HepG2 (cell line): ENCODE measurements around the gene CDH23. TPM values are rescaled to one million over a fixed set of nuclear protein-coding genes. Genes with fewer than 3 reads are reported as not detected.

Experiments used
- ATRX ChIP-seq: sonication (generic); formaldehyde crosslinking; IDR thresholded peaks from 2 replicates; pipeline ENCODE4 v1.4.0; 2020; ENCODE audit warnings: missing genetic modification reagents, borderline replicate concordance
- BCL6 ChIP-seq: IDR thresholded peaks from 2 replicates; pipeline ENCODE4 v1.6.1; 2016; ENCODE audit warnings: missing genetic modification reagents, missing compliant biosample characterization
- EP300 ChIP-seq, 3 experiments: sonication (generic) in 1 of 3; formaldehyde crosslinking in 1 of 3; IDR thresholded peaks; 2 replicates each; pipeline versions ENCODE4 v1.5.1 to v1.6.1; 2011 to 2020; ENCODE audit warnings: low read depth in 2 of 3, low read length in 2 of 3, borderline replicate concordance in 1 of 3, improper control_type of control experiment in 1 of 3, mild to moderate bottlenecking in 1 of 3, missing genetic modification reagents in 1 of 3, moderate library complexity in 1 of 3
- ERF ChIP-seq: IDR thresholded peaks from 2 replicates; pipeline ENCODE4 v1.6.1; 2018; ENCODE audit warnings: missing biosample characterization, missing genetic modification reagents
- FOSL1 ChIP-seq: sonication (generic); formaldehyde crosslinking; IDR thresholded peaks from 2 replicates; pipeline ENCODE4 v1.9.0; 2021; ENCODE audit warnings: missing genetic modification reagents, borderline replicate concordance
- HMG20B ChIP-seq: conservative IDR thresholded peaks from 2 replicates; pipeline ENCODE4 v1.6.1; 2016; ENCODE audit warnings: missing genetic modification reagents, missing compliant biosample characterization
- HNRNPH1 ChIP-seq: fragments of 200-400 bp; formaldehyde crosslinking; optimal IDR thresholded peaks from 2 replicates; pipeline ENCODE3; 2017; ENCODE audit warnings: mild to moderate bottlenecking, low read depth, low read length
- IRX3 ChIP-seq: sonication (generic); formaldehyde crosslinking; IDR thresholded peaks from 2 replicates; pipeline ENCODE4 v1.8.1; 2023; ENCODE audit warnings: mild to moderate bottlenecking, low read depth, missing genetic modification reagents, borderline replicate concordance
- MAFG ChIP-seq: sonication (generic); formaldehyde crosslinking; IDR thresholded peaks from 2 replicates; pipeline ENCODE4 v1.5.1; 2020; ENCODE audit warnings: mild to moderate bottlenecking, missing genetic modification reagents
- SOX13 ChIP-seq, 3 experiments: fragments of 450-650 bp in 1 of 3; sonication (generic) in 1 of 3; formaldehyde crosslinking in 1 of 3; IDR thresholded peaks in 2 of 3; conservative IDR thresholded peaks in 1 of 3; 2 replicates each; pipeline versions ENCODE4 v1.5.0 to v1.6.1; 2016 to 2020; ENCODE audit warnings: antibody characterized with exemption in 1 of 3, mild to moderate bottlenecking in 1 of 3, missing compliant biosample characterization in 1 of 3, missing genetic modification reagents in 1 of 3, moderate library complexity in 1 of 3
- SP4 ChIP-seq: sonication (generic); formaldehyde crosslinking; IDR thresholded peaks from 2 replicates; pipeline ENCODE4 v1.8.1; 2023; ENCODE audit warnings: mild to moderate bottlenecking, missing genetic modification reagents
- YEATS4 ChIP-seq: sonication (generic); formaldehyde crosslinking; IDR thresholded peaks from 2 replicates; pipeline ENCODE4 v1.4.0; 2020; ENCODE audit warnings: missing genetic modification reagents, borderline replicate concordance
- YY1 ChIP-seq: IDR thresholded peaks from 2 replicates; pipeline ENCODE4 v1.6.1; 2011; ENCODE audit warnings: low read length, low read depth, moderate library complexity, mild to moderate bottlenecking; ENCODE audit not compliant: insufficient read depth, insufficient replicate concordance
- ZBTB20 ChIP-seq: sonication (generic); formaldehyde crosslinking; IDR thresholded peaks from 2 replicates; pipeline ENCODE4 v1.8.1; 2023; ENCODE audit warnings: missing genetic modification reagents, low read depth, mild to moderate bottlenecking, borderline replicate concordance
- ZNF180 ChIP-seq: sonication (generic); formaldehyde crosslinking; IDR thresholded peaks from 2 replicates; pipeline ENCODE4 v1.4.0; 2020; ENCODE audit warnings: low read depth, missing genetic modification reagents, borderline replicate concordance
- ZNF253 ChIP-seq: sonication (generic); formaldehyde crosslinking; IDR thresholded peaks from 2 replicates; pipeline ENCODE4 v1.8.0; 2022; ENCODE audit warnings: mild to moderate bottlenecking, missing genetic modification reagents, borderline replicate concordance
- ZNF7 ChIP-seq: IDR thresholded peaks from 2 replicates; pipeline ENCODE4 v1.6.1; 2016; ENCODE audit warnings: missing biosample characterization, missing genetic modification reagents
- ZNF788 ChIP-seq: sonication (generic); formaldehyde crosslinking; IDR thresholded peaks from 2 replicates; pipeline ENCODE4 v1.5.0; 2020; ENCODE audit warnings: mild to moderate bottlenecking, missing genetic modification reagents, borderline replicate concordance
- polyA plus RNA-seq, 8 experiments: library from polyadenylated mRNA; depleted of rRNA in 3 of 8; stranded (reverse) in 7 of 8; unstranded in 1 of 8; fragments of >200 nt; fragmentation: Illumina TruSeq in 4 of 8; extraction: Trizol in 4 of 8; gene quantifications; 2 replicates each; pipeline versions ENCODE4 v1.2.1 to v1.2.3, GENCODE V29; 2011 to 2016; ENCODE audit warnings: low read depth in 4 of 8, missing spikeins in 1 of 8, mixed read lengths in 1 of 8; ENCODE audit not compliant: insufficient read depth in 1 of 8
- total RNA-seq, 5 experiments: library from RNA; depleted of rRNA; stranded (reverse); fragments of >200 nt; fragmentation: Illumina TruSeq; extraction: Trizol; gene quantifications; 2 replicates each; pipeline ENCODE4 v1.2.3, GENCODE V29; 2016; ENCODE audit warnings: low read depth in 1 of 5
- TF ChIP-seq, protein P1 (sequence below): sonication (generic); formaldehyde crosslinking; IDR thresholded peaks from 2 replicates; pipeline ENCODE4 v1.5.0; 2020; ENCODE audit warnings: mild to moderate bottlenecking, missing genetic modification reagents
- TF ChIP-seq, protein P2 (sequence below): sonication (generic); formaldehyde crosslinking; IDR thresholded peaks from 2 replicates; pipeline ENCODE4 v1.9.0; 2022; ENCODE audit warnings: low read depth, missing genetic modification reagents
- TF ChIP-seq, protein P3 (sequence below): sonication (generic); formaldehyde crosslinking; conservative IDR thresholded peaks from 2 replicates; pipeline ENCODE4 v1.4.0; 2020; ENCODE audit warnings: missing genetic modification reagents

Gene CDH23
- total and polyA plus RNA-seq, 2 of the 13 experiments (the other 11 are each of a cell fraction or from before 2014, with no cell fraction given) = 0.13 TPM; not detected in 1

DNA sequence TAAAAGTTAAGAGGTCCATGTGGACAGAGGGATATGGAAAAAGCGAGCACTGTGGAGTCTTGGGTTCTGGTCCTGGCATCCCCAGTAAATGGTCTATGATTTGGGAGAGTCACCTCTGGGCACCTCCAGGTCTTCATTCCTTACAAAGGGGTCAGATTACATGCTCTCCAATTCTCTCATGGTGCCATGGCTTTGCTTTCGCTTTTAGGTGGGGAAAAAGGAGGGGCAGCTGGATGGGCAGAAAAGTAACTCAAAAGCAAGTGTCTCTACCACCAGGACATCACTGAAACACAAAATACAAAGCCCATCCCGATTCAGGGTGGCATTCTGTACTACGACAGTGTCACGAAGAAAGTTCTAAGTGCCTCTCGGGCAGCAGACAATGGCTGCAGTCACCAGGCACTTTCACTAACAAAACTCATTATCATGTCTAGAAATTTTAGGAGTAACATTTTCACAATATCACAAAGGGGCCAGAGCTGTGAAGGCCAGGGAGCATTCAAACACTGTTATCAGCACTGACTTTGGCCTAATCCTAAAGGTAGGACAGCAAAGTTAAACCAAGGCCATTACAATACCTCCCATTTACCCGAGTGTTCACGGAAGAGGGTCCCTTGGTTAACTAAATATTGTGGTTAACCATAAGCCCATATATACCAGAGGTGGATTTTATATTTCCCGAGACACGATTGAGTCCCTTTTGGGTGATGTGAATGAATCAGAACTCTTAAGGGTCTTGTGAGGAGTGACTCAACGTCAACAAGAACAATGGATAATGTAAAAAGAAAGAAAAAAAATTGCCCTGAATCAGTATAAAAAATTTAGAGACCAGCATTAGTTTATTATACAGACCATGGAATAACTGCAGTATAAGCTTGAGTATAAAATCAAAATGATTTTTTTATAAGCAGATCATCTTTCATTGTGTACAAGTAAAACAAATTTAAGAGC lies 451.9 kb downstream of the CDH23 start (continued):
- TF ChIP-seq SP4 (CRISPR knock-in tag) (no peak), HMG20B (no peak), ZBTB20 (CRISPR knock-in tag) (no peak), YY1 (no peak), ATRX (CRISPR knock-in tag) (no peak), SOX13 (IDR thresholded peaks at IDR 0.05) (0 out of 2 replicates have a peak, but pooled peaks have one; percentile 23), SOX13 (CRISPR knock-in tag; conservative IDR thresholded peaks at IDR 0.05 in 1 of 2, IDR thresholded peaks at IDR 0.05 in 1 of 2) (peak in 1 of 2 experiments; percentile 70; a peak in 2 of 4 replicates), ZNF180 (no peak), ZNF7 (CRISPR knock-in tag) (no peak), EP300 (IDR thresholded peaks at IDR 0.05; ENCODE audit: low read depth in 2 of 2, low read length in 2 of 2) (peak in 1 of 2 experiments; percentile 27; a peak in 1 of 4 replicates), EP300 (CRISPR knock-in tag; IDR thresholded peaks at IDR 0.05; ENCODE audit: borderline replicate concordance) (no peak), IRX3 (CRISPR knock-in tag) (no peak), ERF (CRISPR knock-in tag) (no peak), BCL6 (peak; percentile 44; the same call in 1 of the 2 replicates), YEATS4 (no peak), FOSL1 (CRISPR knock-in tag) (no peak), MAFG (CRISPR knock-in tag) (no peak), ZNF253 (CRISPR knock-in tag) (no peak), ZNF788 (CRISPR knock-in tag) (no peak), HNRNPH1 (no peak)
- TF ChIP-seq, protein P1, sequence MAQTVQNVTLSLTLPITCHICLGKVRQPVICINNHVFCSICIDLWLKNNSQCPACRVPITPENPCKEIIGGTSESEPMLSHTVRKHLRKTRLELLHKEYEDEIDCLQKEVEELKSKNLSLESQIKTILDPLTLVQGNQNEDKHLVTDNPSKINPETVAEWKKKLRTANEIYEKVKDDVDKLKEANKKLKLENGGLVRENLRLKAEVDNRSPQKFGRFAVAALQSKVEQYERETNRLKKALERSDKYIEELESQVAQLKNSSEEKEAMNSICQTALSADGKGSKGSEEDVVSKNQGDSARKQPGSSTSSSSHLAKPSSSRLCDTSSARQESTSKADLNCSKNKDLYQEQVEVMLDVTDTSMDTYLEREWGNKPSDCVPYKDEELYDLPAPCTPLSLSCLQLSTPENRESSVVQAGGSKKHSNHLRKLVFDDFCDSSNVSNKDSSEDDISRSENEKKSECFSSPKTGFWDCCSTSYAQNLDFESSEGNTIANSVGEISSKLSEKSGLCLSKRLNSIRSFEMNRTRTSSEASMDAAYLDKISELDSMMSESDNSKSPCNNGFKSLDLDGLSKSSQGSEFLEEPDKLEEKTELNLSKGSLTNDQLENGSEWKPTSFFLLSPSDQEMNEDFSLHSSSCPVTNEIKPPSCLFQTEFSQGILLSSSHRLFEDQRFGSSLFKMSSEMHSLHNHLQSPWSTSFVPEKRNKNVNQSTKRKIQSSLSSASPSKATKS (CRISPR knock-in tag) = no peak
- TF ChIP-seq, protein P2, sequence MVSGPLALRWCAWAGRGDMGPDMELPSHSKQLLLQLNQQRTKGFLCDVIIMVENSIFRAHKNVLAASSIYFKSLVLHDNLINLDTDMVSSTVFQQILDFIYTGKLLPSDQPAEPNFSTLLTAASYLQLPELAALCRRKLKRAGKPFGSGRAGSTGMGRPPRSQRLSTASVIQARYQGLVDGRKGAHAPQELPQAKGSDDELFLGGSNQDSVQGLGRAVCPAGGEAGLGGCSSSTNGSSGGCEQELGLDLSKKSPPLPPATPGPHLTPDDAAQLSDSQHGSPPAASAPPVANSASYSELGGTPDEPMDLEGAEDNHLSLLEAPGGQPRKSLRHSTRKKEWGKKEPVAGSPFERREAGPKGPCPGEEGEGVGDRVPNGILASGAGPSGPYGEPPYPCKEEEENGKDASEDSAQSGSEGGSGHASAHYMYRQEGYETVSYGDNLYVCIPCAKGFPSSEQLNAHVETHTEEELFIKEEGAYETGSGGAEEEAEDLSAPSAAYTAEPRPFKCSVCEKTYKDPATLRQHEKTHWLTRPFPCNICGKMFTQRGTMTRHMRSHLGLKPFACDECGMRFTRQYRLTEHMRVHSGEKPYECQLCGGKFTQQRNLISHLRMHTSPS = no peak
- TF ChIP-seq, protein P3, sequence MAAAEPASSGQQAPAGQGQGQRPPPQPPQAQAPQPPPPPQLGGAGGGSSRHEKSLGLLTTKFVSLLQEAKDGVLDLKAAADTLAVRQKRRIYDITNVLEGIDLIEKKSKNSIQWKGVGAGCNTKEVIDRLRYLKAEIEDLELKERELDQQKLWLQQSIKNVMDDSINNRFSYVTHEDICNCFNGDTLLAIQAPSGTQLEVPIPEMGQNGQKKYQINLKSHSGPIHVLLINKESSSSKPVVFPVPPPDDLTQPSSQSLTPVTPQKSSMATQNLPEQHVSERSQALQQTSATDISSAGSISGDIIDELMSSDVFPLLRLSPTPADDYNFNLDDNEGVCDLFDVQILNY (CRISPR knock-in tag) = no peak
